Measurements from ENCODE around the gene DNAAF3. TPM values are rescaled to one million over a fixed set of nuclear protein-coding genes. Genes with fewer than 3 reads are reported as not detected.
"Not testable (repeated sequence)": the region's sequence is repeated elsewhere in the genome, so short reads cannot be mapped to it uniquely, and the experiment has no call there.

DNAAF3 gene
- total and polyA plus RNA-seq, 4 experiments from 2014 or later: 0.93 TPM; not detected in 3

DNA sequence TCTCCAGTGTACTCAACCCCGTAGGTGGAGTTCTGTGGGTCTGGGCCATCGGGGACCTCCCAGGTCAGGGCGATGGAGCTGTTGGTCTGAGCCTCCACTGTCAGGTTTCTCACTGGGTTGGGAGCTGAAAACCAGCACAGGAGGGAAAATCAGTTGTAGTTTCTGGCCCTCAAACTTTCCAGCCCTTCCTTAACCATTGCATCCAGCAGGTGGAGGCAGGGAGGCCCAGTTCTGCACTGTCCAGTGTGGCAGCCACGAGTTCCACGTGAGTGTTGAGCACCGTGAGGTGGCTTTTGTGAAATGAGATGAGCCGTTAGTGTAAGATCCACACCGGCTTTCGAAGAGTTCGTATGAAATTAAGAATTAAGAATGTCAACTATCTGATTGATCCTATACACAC, 35.8 kb upstream of the DNAAF3 start:
- H3K4me3 Mint-ChIP-seq; H3K27ac ChIP-seq (ENCODE audit: low read depth, low read length); H3K27me3 ChIP-seq (ENCODE audit: insufficient read depth, low read length); H3K4me1 ChIP-seq (ENCODE audit: insufficient read depth, low read length); CTCF ChIA-PET (ENCODE audit: partially characterized antibody); H3K4me1 Mint-ChIP-seq; H3K36me3 ChIP-seq (ENCODE audit: insufficient read depth, low read length); H3K27ac Mint-ChIP-seq; POLR2A ChIA-PET (ENCODE audit: partially characterized antibody); H3K9me3 ChIP-seq (ENCODE audit: control insufficient read depth in 1 of 2, low read length in 2 of 2); H3K36me3 Mint-ChIP-seq; H3K4me3 ChIP-seq (ENCODE audit: low read length in 2 of 2); intact Hi-C loops (cut with micrococcal nuclease); H3K9me3 Mint-ChIP-seq: not testable (repeated sequence)
- DNase-seq: peak in 1 of 5 donors; percentile 25
- peaks cover 17 to 20% of the 10 kb centered on the region in 2 donors for H3K27me3 Mint-ChIP-seq

DNA sequence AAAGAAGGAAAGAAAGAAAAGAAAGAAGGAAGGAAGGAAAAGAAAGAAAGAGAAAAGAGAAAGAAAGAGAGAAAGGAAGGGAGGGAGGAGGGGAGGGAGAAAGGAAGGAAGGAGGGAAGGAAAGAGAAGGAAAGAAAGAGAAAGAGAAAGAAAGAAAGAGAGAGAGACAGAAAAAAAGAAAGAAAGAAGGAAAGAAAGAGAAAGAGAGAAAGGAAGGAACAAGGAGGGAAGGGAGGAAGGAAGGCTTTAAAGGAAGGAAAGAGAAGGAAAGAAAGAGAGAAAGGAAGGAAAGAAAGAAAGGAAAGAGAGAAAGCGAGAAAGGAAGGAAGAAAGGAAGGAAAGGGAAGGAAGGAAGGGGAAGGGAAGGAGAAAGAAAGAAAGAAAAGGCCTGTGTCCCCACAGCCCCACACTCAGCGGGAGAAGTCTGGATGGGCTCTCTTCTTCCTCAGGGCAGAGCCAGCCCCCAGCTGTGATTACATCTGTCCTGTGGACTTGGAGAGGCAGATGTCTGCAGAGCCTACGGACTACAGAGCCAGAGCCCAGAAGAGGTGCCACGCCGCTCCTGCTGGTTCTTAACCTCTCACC, 33.3 kb upstream of the DNAAF3 start:
- H3K27me3 Mint-ChIP-seq: peaks cover 10 to 14% of the 10 kb centered on the region in 2 donors
- no peak overlapping the region for H3K27ac ChIP-seq (ENCODE audit: low read depth, low read length)
- H3K4me1 Mint-ChIP-seq: no peaks in the 10 kb centered on the region
- peaks cover 0 to 2% (median 0%) of the 10 kb centered on the region in 8 donors for H3K9me3 Mint-ChIP-seq
- H3K27me3 ChIP-seq (ENCODE audit: insufficient read depth, low read length): peaks cover 3% of the 10 kb centered on the region
- no peaks in the 10 kb centered on the region for H3K36me3 ChIP-seq (ENCODE audit: insufficient read depth, low read length)
- H3K36me3 Mint-ChIP-seq: no peaks in the 10 kb centered on the region
- POLR2A ChIA-PET (ENCODE audit: partially characterized antibody): no interaction called here
- H3K27ac Mint-ChIP-seq: no peak overlapping the region
- CTCF ChIA-PET (ENCODE audit: partially characterized antibody): no interaction called here
- H3K4me3 Mint-ChIP-seq: no peak overlapping the region
- H3K9me3 ChIP-seq (ENCODE audit: control insufficient read depth in 1 of 2, low read length in 2 of 2): no peaks in the 10 kb centered on the region
- H3K4me3 ChIP-seq (ENCODE audit: low read length in 2 of 2): no peak overlapping the region
- DNase-seq: no peak
- intact Hi-C loops (cut with micrococcal nuclease): no loop called here
- H3K4me1 ChIP-seq (ENCODE audit: insufficient read depth, low read length): no peaks in the 10 kb centered on the region

DNA sequence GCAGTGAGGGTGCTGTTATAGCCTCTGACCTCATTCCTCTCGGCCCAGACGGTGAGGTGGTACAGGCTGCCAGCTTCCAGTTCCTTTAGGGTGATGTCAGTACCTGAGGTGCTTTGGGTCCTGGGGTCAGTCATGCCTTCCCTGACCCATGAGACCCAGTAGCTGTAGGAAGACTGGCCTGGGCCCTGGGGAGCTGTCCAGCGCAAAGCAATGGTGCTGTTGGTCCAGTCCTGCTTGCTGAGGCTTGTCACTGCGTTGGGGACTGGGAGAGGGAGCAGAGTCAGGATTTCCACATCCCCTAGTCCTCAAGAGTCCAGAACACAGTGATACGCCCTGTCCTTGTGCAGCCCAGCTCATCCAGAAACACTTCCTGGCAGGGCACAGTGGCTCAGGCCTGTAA, 32.2 kb upstream of the DNAAF3 start:
- no peaks in the 10 kb centered on the region for H3K36me3 ChIP-seq (ENCODE audit: insufficient read depth, low read length)
- H3K27me3 Mint-ChIP-seq: peaks cover 7 to 8% of the 10 kb centered on the region in 2 donors
- no peak overlapping the region for H3K4me3 ChIP-seq (ENCODE audit: low read length in 2 of 2)
- intact Hi-C loops (cut with micrococcal nuclease): no loop called here
- H3K4me1 ChIP-seq (ENCODE audit: insufficient read depth, low read length): no peaks in the 10 kb centered on the region
- H3K27ac ChIP-seq (ENCODE audit: low read depth, low read length): no peak overlapping the region
- no peak overlapping the region for H3K4me3 Mint-ChIP-seq
- no peaks in the 10 kb centered on the region for H3K27me3 ChIP-seq (ENCODE audit: insufficient read depth, low read length)
- H3K27ac Mint-ChIP-seq: no peak overlapping the region
- H3K9me3 Mint-ChIP-seq: peaks cover 0 to 2% (median 0%) of the 10 kb centered on the region in 8 donors
- no peaks in the 10 kb centered on the region for H3K36me3 Mint-ChIP-seq
- H3K4me1 Mint-ChIP-seq: no peaks in the 10 kb centered on the region
- no peaks in the 10 kb centered on the region for H3K9me3 ChIP-seq (ENCODE audit: control insufficient read depth in 1 of 2, low read length in 2 of 2)
- ChIA-PET POLR2A (ENCODE audit: partially characterized antibody) (no interaction called here), CTCF (ENCODE audit: partially characterized antibody) (interaction anchor here (0.6 to 1.0 kb wide), 2 partner anchors 93 to 270 kb away, joined by 3 read pairs; no protein-coding TSS in a partner anchor)
- no peak for DNase-seq

DNA sequence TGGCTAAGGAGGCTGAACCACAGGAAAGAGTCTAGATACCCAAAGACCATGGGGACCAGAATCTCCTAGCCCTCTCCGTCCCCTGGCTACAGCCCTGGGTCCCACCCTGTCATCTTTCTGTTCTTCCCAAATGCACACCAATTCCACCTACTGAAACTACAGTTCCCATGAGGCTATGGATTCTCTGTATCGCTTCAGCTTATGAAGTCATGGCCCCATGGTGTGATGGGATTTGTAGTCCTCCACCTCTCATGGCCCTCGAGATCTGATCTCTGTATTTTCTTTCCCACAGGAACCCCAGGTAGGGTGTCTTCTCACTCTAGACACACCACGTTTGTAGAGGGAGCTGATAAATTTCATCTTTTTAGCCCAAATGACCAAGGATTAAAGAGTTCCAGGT, 31.1 kb upstream of the DNAAF3 start:
- Histone ChIP-seq H3K4me1 (ENCODE audit: insufficient read depth, low read length) (no peaks in the 10 kb centered on the region), H3K27ac (ENCODE audit: low read depth, low read length) (no peak overlapping the region), H3K36me3 (ENCODE audit: insufficient read depth, low read length) (no peaks in the 10 kb centered on the region), H3K9me3 (ENCODE audit: control insufficient read depth in 1 of 2, low read length in 2 of 2) (no peaks in the 10 kb centered on the region), H3K4me3 (ENCODE audit: low read length in 2 of 2) (no peak overlapping the region), H3K27me3 (ENCODE audit: insufficient read depth, low read length) (no peaks in the 10 kb centered on the region)
- POLR2A ChIA-PET (ENCODE audit: partially characterized antibody): no interaction called here
- Mint-ChIP-seq H3K4me3 (no peak overlapping the region), H3K27me3 (peaks cover 10 to 12% of the 10 kb centered on the region in 2 donors), H3K27ac (no peak overlapping the region), H3K36me3 (no peaks in the 10 kb centered on the region), H3K4me1 (no peaks in the 10 kb centered on the region), H3K9me3 (peaks cover 0 to 2% (median 0%) of the 10 kb centered on the region in 8 donors)
- intact Hi-C loops (cut with micrococcal nuclease): no loop called here
- no peak for DNase-seq
- CTCF ChIA-PET (ENCODE audit: partially characterized antibody): interaction anchor here (1.0 kb wide), 1 partner anchor 94 kb away, joined by 3 read pairs; no protein-coding TSS in a partner anchor

DNA sequence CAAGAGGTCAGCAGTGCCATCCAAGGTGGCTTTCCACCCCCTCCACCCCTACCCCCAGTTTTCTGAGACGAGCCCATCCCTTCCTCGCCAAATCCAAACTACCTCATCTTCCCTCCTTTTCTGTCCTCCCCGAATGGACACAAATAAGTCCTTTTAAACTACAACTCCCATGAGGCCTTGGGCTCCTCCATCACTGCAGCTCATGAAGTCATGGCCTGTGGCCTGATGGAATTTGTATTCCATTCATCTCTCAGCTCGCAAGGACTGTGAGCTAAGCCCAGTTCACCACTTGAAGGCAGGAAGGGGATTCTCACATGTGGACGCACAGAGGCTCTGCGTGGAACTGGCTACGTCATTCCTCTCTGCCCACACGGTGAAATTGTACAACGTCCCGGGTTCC, 30.4 kb upstream of the DNAAF3 start:
- ChIA-PET CTCF (ENCODE audit: partially characterized antibody) (no interaction called here), POLR2A (ENCODE audit: partially characterized antibody) (no interaction called here)
- no peaks in the 10 kb centered on the region for H3K4me1 Mint-ChIP-seq
- no peaks in the 10 kb centered on the region for H3K36me3 Mint-ChIP-seq
- H3K27me3 Mint-ChIP-seq: peaks cover 11 to 13% of the 10 kb centered on the region in 2 donors
- Histone ChIP-seq H3K9me3 (ENCODE audit: control insufficient read depth in 1 of 2, low read length in 2 of 2) (no peaks in the 10 kb centered on the region), H3K4me3 (ENCODE audit: low read length in 2 of 2) (no peak overlapping the region), H3K36me3 (ENCODE audit: insufficient read depth, low read length) (no peaks in the 10 kb centered on the region), H3K27ac (ENCODE audit: low read depth, low read length) (no peak overlapping the region), H3K4me1 (ENCODE audit: insufficient read depth, low read length) (no peaks in the 10 kb centered on the region), H3K27me3 (ENCODE audit: insufficient read depth, low read length) (no peaks in the 10 kb centered on the region)
- intact Hi-C loops (cut with micrococcal nuclease): no loop called here
- H3K4me3 Mint-ChIP-seq: peak overlapping the region in 1 of 8 donors; percentile 50
- H3K27ac Mint-ChIP-seq: no peak overlapping the region
- no peak for DNase-seq
- peaks cover 0 to 2% (median 0%) of the 10 kb centered on the region in 8 donors for H3K9me3 Mint-ChIP-seq

DNA sequence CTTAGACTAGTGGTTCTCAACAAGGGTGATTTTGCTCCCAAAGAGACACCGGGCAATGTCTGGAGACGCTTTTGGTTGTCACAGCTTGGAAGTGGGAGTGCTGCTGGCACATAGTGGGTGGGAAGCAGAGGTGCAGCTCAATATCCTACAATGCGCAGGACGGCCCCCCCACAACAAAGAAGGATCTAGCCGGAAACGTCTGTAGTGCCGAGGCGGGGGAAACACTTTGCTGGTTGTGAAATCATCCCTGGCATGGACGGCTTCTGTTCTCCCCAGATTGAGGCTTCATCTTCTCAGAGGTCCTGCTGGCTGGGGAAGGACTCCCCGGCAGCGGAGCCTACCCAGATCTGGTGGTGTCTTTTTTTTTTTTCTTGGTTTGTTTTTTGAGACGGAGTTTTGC, 27.1 kb upstream of the DNAAF3 start:
- no peaks in the 10 kb centered on the region for H3K4me1 ChIP-seq (ENCODE audit: insufficient read depth, low read length)
- H3K9me3 ChIP-seq (ENCODE audit: control insufficient read depth in 1 of 2, low read length in 2 of 2): no peaks in the 10 kb centered on the region
- DNase-seq: no peak
- H3K4me1 Mint-ChIP-seq: peaks cover 0 to 7% (median 4%) of the 10 kb centered on the region in 4 donors
- H3K9me3 Mint-ChIP-seq: peaks cover 0 to 2% (median 0%) of the 10 kb centered on the region in 8 donors
- H3K36me3 Mint-ChIP-seq: no peaks in the 10 kb centered on the region
- no peak overlapping the region for H3K4me3 ChIP-seq (ENCODE audit: low read length in 2 of 2)
- no peak overlapping the region for H3K27ac ChIP-seq (ENCODE audit: low read depth, low read length)
- CTCF ChIA-PET (ENCODE audit: partially characterized antibody): no interaction called here
- POLR2A ChIA-PET (ENCODE audit: partially characterized antibody): no interaction called here
- H3K27me3 Mint-ChIP-seq: peaks cover 8 to 11% of the 10 kb centered on the region in 2 donors
- H3K27ac Mint-ChIP-seq: no peak overlapping the region
- H3K4me3 Mint-ChIP-seq: no peak overlapping the region
- H3K36me3 ChIP-seq (ENCODE audit: insufficient read depth, low read length): no peaks in the 10 kb centered on the region
- H3K27me3 ChIP-seq (ENCODE audit: insufficient read depth, low read length): no peaks in the 10 kb centered on the region
- intact Hi-C loops (cut with micrococcal nuclease): no loop called here

DNA sequence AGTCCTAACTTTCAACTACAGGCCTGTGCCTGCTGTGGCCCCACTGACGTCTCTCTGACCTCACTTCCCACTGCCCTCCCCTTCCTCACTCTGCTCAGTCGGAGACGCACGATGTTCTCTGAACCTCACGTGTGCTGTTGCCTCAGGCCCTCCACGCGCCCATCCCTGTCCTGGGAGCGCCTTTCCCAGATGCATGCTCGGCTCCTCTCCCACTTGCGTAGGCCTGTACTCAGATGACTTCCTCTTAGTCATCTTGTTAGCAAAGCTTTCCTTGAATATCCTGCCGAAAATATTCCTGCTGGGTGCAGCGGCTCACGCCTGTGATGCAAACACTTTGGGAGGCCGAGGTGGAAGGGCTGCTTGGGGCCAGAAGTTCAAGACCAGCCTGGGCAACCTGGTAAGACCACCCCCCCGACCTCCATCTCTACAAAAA, 23.0 kb upstream of the DNAAF3 start:
- H3K36me3 Mint-ChIP-seq: no peaks in the 10 kb centered on the region
- no peaks in the 10 kb centered on the region for H3K27me3 ChIP-seq (ENCODE audit: insufficient read depth, low read length)
- H3K4me3 Mint-ChIP-seq: no peak overlapping the region
- H3K4me1 ChIP-seq (ENCODE audit: insufficient read depth, low read length): no peaks in the 10 kb centered on the region
- no peaks in the 10 kb centered on the region for H3K9me3 ChIP-seq (ENCODE audit: control insufficient read depth in 1 of 2, low read length in 2 of 2)
- intact Hi-C loops (cut with micrococcal nuclease): no loop called here
- ChIA-PET POLR2A (ENCODE audit: partially characterized antibody) (no interaction called here), CTCF (ENCODE audit: partially characterized antibody) (no interaction called here)
- no peaks in the 10 kb centered on the region for H3K36me3 ChIP-seq (ENCODE audit: insufficient read depth, low read length)
- H3K4me1 Mint-ChIP-seq: peaks cover 0 to 9% (median 5%) of the 10 kb centered on the region in 4 donors
- DNase-seq: no peak
- no peaks in the 10 kb centered on the region for H3K9me3 Mint-ChIP-seq
- peaks cover 9 to 17% of the 10 kb centered on the region in 2 donors for H3K27me3 Mint-ChIP-seq
- no peak overlapping the region for H3K4me3 ChIP-seq (ENCODE audit: low read length in 2 of 2)
- peak overlapping the region in 3 of 7 donors; percentile 19 to 70 (median 30) for H3K27ac Mint-ChIP-seq
- H3K27ac ChIP-seq (ENCODE audit: low read depth, low read length): no peak overlapping the region
